Measurements from ENCODE around the gene ATP5F1D.
A peak's percentile ranks its signal among the peaks of the same experiment; 100 is the strongest.

ATP5F1D gene

DNA sequence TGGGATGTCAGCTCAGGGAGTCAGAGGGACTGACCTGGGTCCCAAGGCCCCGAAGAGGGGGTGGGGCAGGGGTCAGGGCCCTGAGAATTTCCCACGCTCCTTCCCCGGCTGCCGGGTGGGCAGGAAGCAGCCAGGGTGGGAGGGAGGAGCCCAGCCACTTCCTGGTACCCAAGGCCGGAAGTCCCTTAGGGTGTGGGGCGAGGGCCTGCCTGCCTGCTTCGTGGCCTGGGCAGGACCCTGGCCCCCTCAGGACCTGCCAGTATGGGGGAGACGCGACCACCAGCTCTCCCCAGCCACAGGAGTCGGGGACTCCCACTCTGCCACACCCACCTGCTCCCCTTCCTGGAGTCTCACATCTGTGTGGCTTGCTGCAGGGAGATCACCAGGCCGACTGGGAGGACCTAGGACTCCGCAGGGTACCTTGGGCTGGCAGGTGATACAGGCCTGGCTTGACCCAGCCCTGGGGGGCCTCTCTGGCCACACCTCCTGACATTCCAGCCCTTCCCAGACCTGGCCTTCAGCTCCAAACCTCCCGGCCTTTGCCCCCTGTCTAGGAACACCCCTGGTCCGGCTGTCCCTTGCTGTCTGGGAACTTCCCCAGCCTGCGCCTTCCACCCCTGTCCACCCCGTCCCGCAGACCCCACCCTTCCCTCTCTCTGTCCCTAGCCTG lies 17.8 kb downstream of the ATP5F1D start:
- H3K4me3 ChIP-seq (ENCODE audit: low read depth, low read length) = no peak overlapping the region
- TF ChIP-seq, protein P1, sequence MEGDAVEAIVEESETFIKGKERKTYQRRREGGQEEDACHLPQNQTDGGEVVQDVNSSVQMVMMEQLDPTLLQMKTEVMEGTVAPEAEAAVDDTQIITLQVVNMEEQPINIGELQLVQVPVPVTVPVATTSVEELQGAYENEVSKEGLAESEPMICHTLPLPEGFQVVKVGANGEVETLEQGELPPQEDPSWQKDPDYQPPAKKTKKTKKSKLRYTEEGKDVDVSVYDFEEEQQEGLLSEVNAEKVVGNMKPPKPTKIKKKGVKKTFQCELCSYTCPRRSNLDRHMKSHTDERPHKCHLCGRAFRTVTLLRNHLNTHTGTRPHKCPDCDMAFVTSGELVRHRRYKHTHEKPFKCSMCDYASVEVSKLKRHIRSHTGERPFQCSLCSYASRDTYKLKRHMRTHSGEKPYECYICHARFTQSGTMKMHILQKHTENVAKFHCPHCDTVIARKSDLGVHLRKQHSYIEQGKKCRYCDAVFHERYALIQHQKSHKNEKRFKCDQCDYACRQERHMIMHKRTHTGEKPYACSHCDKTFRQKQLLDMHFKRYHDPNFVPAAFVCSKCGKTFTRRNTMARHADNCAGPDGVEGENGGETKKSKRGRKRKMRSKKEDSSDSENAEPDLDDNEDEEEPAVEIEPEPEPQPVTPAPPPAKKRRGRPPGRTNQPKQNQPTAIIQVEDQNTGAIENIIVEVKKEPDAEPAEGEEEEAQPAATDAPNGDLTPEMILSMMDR (IDR thresholded peaks at IDR 0.05; ENCODE audit: low read depth, low read length) = no peak
- peaks cover 36% of the 10 kb centered on the region for H3K36me3 ChIP-seq
- H3K27ac ChIP-seq = peak overlapping the region; percentile 57
- no peaks in the 10 kb centered on the region for H3K27me3 ChIP-seq (ENCODE audit: insufficient read depth, low read depth, severe bottlenecking)
- peak; percentile 68 for DNase-seq
- H3K9me3 ChIP-seq (ENCODE audit: severe bottlenecking) = no peaks in the 10 kb centered on the region

DNA sequence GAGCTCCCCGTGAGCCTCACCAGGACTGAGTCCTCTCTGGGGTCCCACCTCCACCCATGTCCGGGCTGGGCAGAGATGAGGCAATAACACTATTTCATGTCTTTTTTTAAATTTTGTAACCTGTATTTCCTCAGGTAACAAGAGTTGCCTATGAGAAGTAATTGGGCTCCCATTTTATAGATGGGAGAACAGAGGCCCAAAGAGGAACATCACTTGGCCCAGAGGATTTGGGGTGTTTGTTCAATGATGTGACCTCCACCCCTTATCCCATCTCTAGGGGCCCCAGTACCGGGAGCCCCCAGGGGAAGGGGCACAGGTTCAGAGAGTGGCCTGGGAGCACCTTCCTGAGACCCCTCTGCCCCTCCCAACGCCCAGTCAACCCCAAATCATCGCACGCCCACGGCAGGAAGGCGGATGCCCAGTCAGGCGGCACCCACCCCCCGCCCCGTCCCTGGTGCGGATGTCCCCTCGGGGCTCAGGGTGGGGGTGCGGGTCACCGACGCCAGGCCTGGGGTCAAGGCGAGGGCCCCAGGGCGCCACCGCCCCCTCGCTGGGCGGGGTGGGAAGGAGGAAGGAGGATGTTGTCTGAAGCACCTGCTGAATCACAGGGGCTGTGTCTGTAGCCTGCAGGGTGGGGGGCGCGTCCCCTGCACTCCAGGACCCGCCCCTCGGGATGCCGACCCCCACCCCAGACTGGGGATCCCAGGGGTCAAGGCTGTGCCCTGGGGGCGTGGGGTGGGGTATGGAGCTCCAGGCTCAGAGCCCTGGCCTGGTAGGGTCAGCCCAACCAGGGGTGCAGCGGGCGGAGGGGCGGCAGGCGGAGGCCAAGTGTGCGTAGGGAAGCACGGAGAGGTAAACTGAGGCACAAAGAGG lies 18.6 kb downstream of the ATP5F1D start:
- Histone ChIP-seq H3K27me3 (ENCODE audit: insufficient read depth, low read depth, severe bottlenecking) (no peaks in the 10 kb centered on the region), H3K27ac (peak overlapping the region; percentile 57), H3K36me3 (peaks cover 28% of the 10 kb centered on the region), H3K4me3 (ENCODE audit: low read depth, low read length) (peak overlapping the region; percentile 64), H3K9me3 (ENCODE audit: severe bottlenecking) (no peaks in the 10 kb centered on the region)
- TF ChIP-seq, protein P1 (IDR thresholded peaks at IDR 0.05; ENCODE audit: low read depth, low read length) = no peak
- no peak for DNase-seq

GRCh38 chr19:1260749-1261537 lies 19.4 kb downstream of the ATP5F1D start:
- no peaks in the 10 kb centered on the region for H3K27me3 ChIP-seq (ENCODE audit: insufficient read depth, low read depth, severe bottlenecking)
- TF ChIP-seq, protein P1 (IDR thresholded peaks at IDR 0.05; ENCODE audit: low read depth, low read length) = no peak
- DNase-seq = peak; percentile 95

DNA sequence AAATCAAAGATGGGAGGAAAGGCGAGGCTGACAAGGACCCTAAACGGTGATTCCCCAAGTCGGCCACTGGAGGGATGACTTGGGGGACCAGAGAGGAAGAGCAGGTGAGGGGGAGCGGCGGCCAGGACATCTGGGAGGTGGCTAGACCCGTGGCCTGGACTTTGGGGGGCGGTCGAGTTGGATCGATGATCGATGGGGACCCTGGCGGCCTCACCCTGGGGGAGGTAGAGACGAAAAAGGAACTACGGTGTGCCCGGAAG lies 19.9 kb downstream of the ATP5F1D start:
- Histone ChIP-seq H3K36me3 (peaks cover 17% of the 10 kb centered on the region), H3K4me3 (ENCODE audit: low read depth, low read length) (peak overlapping the region; percentile 64), H3K9me3 (ENCODE audit: severe bottlenecking) (no peaks in the 10 kb centered on the region), H3K27me3 (ENCODE audit: insufficient read depth, low read depth, severe bottlenecking) (no peaks in the 10 kb centered on the region), H3K27ac (peak overlapping the region; percentile 74)
- no peak for DNase-seq
- TF ChIP-seq, protein P1 (IDR thresholded peaks at IDR 0.05; ENCODE audit: low read depth, low read length) = peak; percentile 25; the same call in 1 of the 2 replicates

More at GRCh38 chr19:1260749-1261537, 19.4 kb downstream of the ATP5F1D start:
- Histone ChIP-seq H3K36me3 (peaks cover 20% of the 10 kb centered on the region), H3K4me3 (ENCODE audit: low read depth, low read length) (peak overlapping the region; percentile 64), H3K27ac (peak overlapping the region; percentile 74), H3K9me3 (ENCODE audit: severe bottlenecking) (no peaks in the 10 kb centered on the region)

DNA sequence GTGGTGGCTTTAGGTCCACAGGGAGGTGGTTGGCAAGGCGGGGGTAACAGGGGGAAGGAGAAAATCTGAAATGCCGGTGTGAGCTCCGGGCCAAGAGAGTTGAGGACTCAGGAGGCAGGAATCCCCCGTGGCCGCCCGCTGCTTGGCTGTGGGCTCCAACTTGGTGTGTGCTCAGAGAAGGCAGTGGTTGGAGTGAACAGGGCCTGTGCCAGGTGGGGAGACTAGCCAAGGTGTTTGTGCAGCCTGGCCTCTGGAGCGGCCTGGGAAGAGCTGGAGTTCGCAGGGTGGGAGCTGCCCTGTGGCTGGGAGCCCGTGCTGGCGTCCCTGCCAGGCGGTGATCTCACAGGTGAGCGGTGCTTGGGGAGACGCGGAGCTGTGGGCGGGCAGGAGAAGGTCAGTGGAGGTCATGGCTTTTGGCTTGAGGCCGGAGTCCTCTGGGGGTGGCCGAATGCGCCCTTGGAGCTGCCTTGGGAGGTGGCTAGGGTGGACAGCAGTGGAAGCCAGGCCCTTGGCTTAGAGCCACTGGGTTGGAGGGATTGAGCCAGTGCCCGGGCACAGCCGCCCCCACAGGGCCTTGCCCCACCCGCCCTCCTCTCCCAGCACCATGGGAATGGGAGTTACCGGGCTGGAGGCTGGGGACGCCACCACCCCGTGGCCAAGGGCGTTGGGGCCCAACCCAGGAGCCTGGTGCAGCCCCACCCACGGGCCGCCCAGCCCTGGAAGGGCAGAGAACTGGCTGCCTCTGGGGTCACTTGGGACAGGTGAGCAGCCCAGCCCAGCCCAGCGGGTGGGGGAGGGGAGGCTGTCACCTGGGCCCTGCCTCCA lies 20.5 kb downstream of the ATP5F1D start:
- H3K27me3 ChIP-seq (ENCODE audit: insufficient read depth, low read depth, severe bottlenecking) = no peaks in the 10 kb centered on the region
- peaks cover 11% of the 10 kb centered on the region for H3K36me3 ChIP-seq
- no peak for DNase-seq
- H3K4me3 ChIP-seq (ENCODE audit: low read depth, low read length) = peak overlapping the region; percentile 64
- H3K9me3 ChIP-seq (ENCODE audit: severe bottlenecking) = no peaks in the 10 kb centered on the region
- TF ChIP-seq, protein P1 (IDR thresholded peaks at IDR 0.05; ENCODE audit: low read depth, low read length) = no peak
- H3K27ac ChIP-seq = peak overlapping the region; percentile 74

Data from WERI-Rb-1 (cell line).